Esophagus muscularis mucosa (tissue), 4 donors: ENCODE results near the gene CLIC6. TPM values are rescaled to one million over a fixed set of nuclear protein-coding genes. Genes with fewer than 3 reads are reported as not detected.

Source experiments
- DNase-seq: peaks from one replicate; pipeline ENCODE4 v3.0.0-alpha.2; 2017; ENCODE audit errors: extremely low spot score
- H3K27ac ChIP-seq, 4 donors: fragments of 200-600 bp; sonication (generic); replicated peaks in 1 of 4; 1 replicate in 3 of 4; 2 replicates in 1 of 4; pipeline ENCODE4 v1.5.1; 2016 to 2019; ENCODE audit warnings: mild to moderate bottlenecking in 1 of 4
- H3K27me3 ChIP-seq, 4 donors: fragments of 200-600 bp; sonication (generic); one replicate each; pipeline versions ENCODE4 v1.5.1 to v1.6.0; 2016 to 2019
- H3K36me3 ChIP-seq, 4 donors: fragments of 200-600 bp; sonication (generic); one replicate each; pipeline ENCODE4 v1.5.1; 2016 to 2019
- H3K4me1 ChIP-seq, 4 donors: fragments of 200-600 bp; sonication (generic); one replicate each; pipeline ENCODE4 v1.5.1; 2016 to 2019
- H3K4me3 ChIP-seq, 4 donors: fragments of 200-600 bp; sonication (generic); 1 replicate in 2 of 4; 2 replicates in 2 of 4; pipeline ENCODE4 v1.5.1; 2016 to 2019; ENCODE audit warnings: mild to moderate bottlenecking in 4 of 4, moderate library complexity in 1 of 4
- H3K9me3 ChIP-seq, 4 donors: fragments of 200-600 bp; sonication (generic); 1 replicate in 3 of 4; 2 replicates in 1 of 4; pipeline ENCODE4 v1.5.1; 2016 to 2019
- CTCF ChIP-seq, 3 experiments: fragments of 200-600 bp in 2 of 3; fragments of 450-650 bp in 1 of 3; sonication (generic) in 2 of 3; IDR thresholded peaks; one replicate each; pipeline ENCODE4 v1.5.1; 2017 to 2019; ENCODE audit warnings: antibody characterized with exemption in 3 of 3, mild to moderate bottlenecking in 2 of 3, moderate library complexity in 1 of 3
- EP300 ChIP-seq: sonication (generic); formaldehyde crosslinking; IDR thresholded peaks from one replicate; pipeline ENCODE4 v1.6.1; 2017; ENCODE audit warnings: antibody characterized with exemption
- POLR2A ChIP-seq: fragments of 450-650 bp; IDR thresholded peaks from one replicate; pipeline ENCODE4 v1.6.1; 2017; ENCODE audit warnings: antibody characterized with exemption, moderate library complexity, mild to moderate bottlenecking, low read depth
- POLR2AphosphoS5 ChIP-seq, 2 donors: sonication (generic); formaldehyde crosslinking; IDR thresholded peaks; one replicate each; pipeline ENCODE4 v1.6.1; 2017; ENCODE audit warnings: antibody characterized with exemption in 2 of 2
- WGBS: methylation state at CpG from one replicate; pipeline ENCODE4 v1.1.5; 2018; 5-methylcytosine and 5-hydroxymethylcytosine counted together
- intact Hi-C: fragments of 100-400 bp; cut with DNase I; formaldehyde crosslinking; loops from one replicate; pipeline ENCODE4 v1.15.1; 2023
- total RNA-seq, 4 donors: library from RNA; depleted of rRNA; stranded (reverse); fragments of >200 nt; gene quantifications; one replicate each; pipeline versions ENCODE4 v1.1.0 to v1.2.1, GENCODE V29; 2016

CLIC6 gene
- total RNA-seq, 4 donors from 2014 or later = under 0.01 to 1.9 (median 0.39) TPM

- Histone ChIP-seq H3K4me3 (no peak overlapping the region), H3K27me3 (peaks cover 0 to 13% (median 0%) of the 10 kb centered on the region in 4 donors), H3K27ac (no peak overlapping the region), H3K4me1 (no peaks in the 10 kb centered on the region), H3K9me3 (no peaks in the 10 kb centered on the region), H3K36me3 (no peaks in the 10 kb centered on the region)
- no peak for TF ChIP-seq POLR2A
- no peak for TF ChIP-seq EP300
- TF ChIP-seq CTCF (IDR thresholded peaks at IDR 0.05) = no peak
- 100% methylated on average over 3 of the region's 3 CpGs for whole genome bisulfite sequencing
- DNase-seq = no peak
- intact Hi-C loops = no loop called here
These were observed 59.7 kb downstream of the CLIC6 start for GRCh38 chr21:34728479-34728878.

- TF ChIP-seq CTCF (IDR thresholded peaks at IDR 0.05) (no peak), POLR2AphosphoS5 (IDR thresholded peaks at IDR 0.05) (no peak), POLR2A (no peak), EP300 (no peak)
- Histone ChIP-seq H3K36me3 (no peaks in the 10 kb centered on the region), H3K4me3 (no peak overlapping the region), H3K27ac (no peak overlapping the region), H3K4me1 (no peaks in the 10 kb centered on the region), H3K27me3 (peaks cover 0 to 2% (median 0%) of the 10 kb centered on the region in 4 donors), H3K9me3 (no peaks in the 10 kb centered on the region)
- DNase-seq = no peak
- 89% methylated on average over 7 of the region's 7 CpGs for WGBS
- intact Hi-C loops = no loop called here
These were observed 61.4 kb downstream of the CLIC6 start for GRCh38 chr21:34730194-34730593.

GRCh38 chr21:34730756-34731445 lies 62.1 kb downstream of the CLIC6 start:
- WGBS = 84% methylated on average over 5 of the region's 5 CpGs
- no peak for TF ChIP-seq EP300
- no peak for TF ChIP-seq POLR2AphosphoS5 (IDR thresholded peaks at IDR 0.05)
- no peak for TF ChIP-seq CTCF (IDR thresholded peaks at IDR 0.05)
- TF ChIP-seq POLR2A = no peak
- H3K27ac ChIP-seq = no peak overlapping the region
- no peak for DNase-seq
- H3K9me3 ChIP-seq = no peaks in the 10 kb centered on the region
- no peak overlapping the region for H3K4me3 ChIP-seq
- no peaks in the 10 kb centered on the region for H3K4me1 ChIP-seq
- H3K36me3 ChIP-seq = no peaks in the 10 kb centered on the region
- intact Hi-C loops = no loop called here
- no peaks in the 10 kb centered on the region for H3K27me3 ChIP-seq

GRCh38 chr21:34732388-34732821 lies 63.6 kb downstream of the CLIC6 start:
- Histone ChIP-seq H3K27ac (no peak overlapping the region), H3K9me3 (no peaks in the 10 kb centered on the region), H3K36me3 (no peaks in the 10 kb centered on the region), H3K4me1 (no peaks in the 10 kb centered on the region), H3K27me3 (no peaks in the 10 kb centered on the region), H3K4me3 (no peak overlapping the region)
- intact Hi-C loops = no loop called here
- 84% methylated on average over 4 of the region's 4 CpGs for WGBS
- DNase-seq = no peak
- TF ChIP-seq POLR2AphosphoS5 (IDR thresholded peaks at IDR 0.05) = no peak
- TF ChIP-seq POLR2A = no peak
- no peak for TF ChIP-seq EP300
- TF ChIP-seq CTCF (IDR thresholded peaks at IDR 0.05) = no peak

- Histone ChIP-seq H3K36me3 (no peaks in the 10 kb centered on the region), H3K4me1 (no peaks in the 10 kb centered on the region), H3K27ac (no peak overlapping the region), H3K4me3 (no peak overlapping the region), H3K9me3 (no peaks in the 10 kb centered on the region), H3K27me3 (no peaks in the 10 kb centered on the region)
- TF ChIP-seq EP300 (no peak), CTCF (IDR thresholded peaks at IDR 0.05) (no peak), POLR2A (no peak), POLR2AphosphoS5 (IDR thresholded peaks at IDR 0.05) (no peak)
- intact Hi-C loops = no loop called here
- no peak for DNase-seq
- 93% methylated on average over 4 of the region's 4 CpGs for WGBS
These were observed 65.1 kb downstream of the CLIC6 start for GRCh38 chr21:34733852-34734251.
